Keratinocyte (primary cell): Measurements from ENCODE around the gene MEF2B. TPM values are rescaled to one million over a fixed set of nuclear protein-coding genes. Genes with fewer than 3 reads are reported as not detected.

Experiments used
- DNase-seq: peaks from one replicate; pipeline ENCODE4 v3.0.0-alpha.2; 2011; ENCODE audit warnings: low read depth, missing footprints, low spot score
- FAIRE-seq: peaks from 2 replicates; lab custom pipeline; 2011; peaks lifted over from hg19 to GRCh38; lab: Jason Lieb, UNC
- H2AFZ ChIP-seq: 2 replicates; pipeline ENCODE4 v1.6.0; 2012; ENCODE audit warnings: low read length, control low read depth, inconsistent platforms; ENCODE audit not compliant: control insufficient read depth
- H3K27ac ChIP-seq: 2 replicates; pipeline ENCODE4 v1.5.1; 2011; ENCODE audit warnings: low read length; ENCODE audit not compliant: control insufficient read depth, insufficient read depth
- H3K27me3 ChIP-seq: 3 replicates; pipeline ENCODE4 v1.6.0; 2011; ENCODE audit warnings: low read length; ENCODE audit not compliant: control insufficient read depth, insufficient read depth; ENCODE audit errors: extremely low read depth
- H3K36me3 ChIP-seq, 2 experiments: 2 replicates in 1 of 2; 3 replicates in 1 of 2; pipeline ENCODE4 v1.5.1; 2011; ENCODE audit warnings: low read length in 2 of 2, mild to moderate bottlenecking in 1 of 2; ENCODE audit not compliant: control insufficient read depth in 2 of 2, insufficient read depth in 2 of 2; ENCODE audit errors: extremely low read depth in 1 of 2
- H3K4me1 ChIP-seq: 3 replicates; pipeline ENCODE4 v1.5.1; 2011; ENCODE audit warnings: low read length; ENCODE audit not compliant: control insufficient read depth, insufficient read depth; ENCODE audit errors: extremely low read depth
- H3K4me2 ChIP-seq: 3 replicates; pipeline ENCODE4 v1.6.0; 2011; ENCODE audit warnings: low read depth, low read length; ENCODE audit not compliant: control insufficient read depth, insufficient read depth; ENCODE audit errors: extremely low read depth
- H3K4me3 ChIP-seq, 3 experiments: fragments of 200-600 bp in 1 of 3; sonication (generic) in 1 of 3; 2 replicates in 2 of 3; 3 replicates in 1 of 3; pipeline ENCODE4 v1.5.1; 2011 to 2016; ENCODE audit warnings: low read length in 3 of 3, mild to moderate bottlenecking in 3 of 3, control low read depth in 2 of 3, inconsistent platforms in 1 of 3, low read depth in 1 of 3, mixed read lengths in 1 of 3, mixed run types in 1 of 3, moderate library complexity in 1 of 3; ENCODE audit not compliant: control insufficient read depth in 2 of 3, insufficient read depth in 2 of 3; ENCODE audit errors: extremely low read depth in 1 of 3
- H3K79me2 ChIP-seq: 2 replicates; pipeline ENCODE4 v1.6.0; 2012; ENCODE audit warnings: low read length; ENCODE audit not compliant: control insufficient read depth, insufficient read depth
- H3K9ac ChIP-seq: 3 replicates; pipeline ENCODE4 v1.6.0; 2011; ENCODE audit warnings: low read length; ENCODE audit not compliant: control insufficient read depth, insufficient read depth; ENCODE audit errors: extremely low read depth
- H3K9me1 ChIP-seq: 3 replicates; pipeline ENCODE4 v1.6.0; 2011; ENCODE audit warnings: low read length; ENCODE audit not compliant: control insufficient read depth, insufficient read depth; ENCODE audit errors: extremely low read depth
- H3K9me3 ChIP-seq: 2 replicates; pipeline ENCODE4 v1.5.1; 2012; ENCODE audit warnings: low read depth, low read length; ENCODE audit not compliant: control insufficient read depth
- H4K20me1 ChIP-seq: 3 replicates; pipeline ENCODE4 v1.6.0; 2011; ENCODE audit warnings: low read length; ENCODE audit not compliant: control insufficient read depth, insufficient read depth; ENCODE audit errors: extremely low read depth
- CTCF ChIP-seq, 3 experiments: IDR thresholded peaks in 1 of 3; conservative IDR thresholded peaks in 1 of 3; optimal IDR thresholded peaks in 1 of 3; 2 replicates in 2 of 3; 3 replicates in 1 of 3; pipeline versions ENCODE3 to v1.5.1; 2011; ENCODE audit warnings: low read length in 3 of 3, mild to moderate bottlenecking in 3 of 3, moderate library complexity in 2 of 3, control low read depth in 1 of 3, inconsistent platforms in 1 of 3; ENCODE audit not compliant: insufficient read depth in 2 of 3; ENCODE audit errors: extremely low read depth in 1 of 3
- EZH2 ChIP-seq: IDR thresholded peaks from one replicate; pipeline ENCODE4 v1.6.1; 2012; ENCODE audit warnings: inconsistent platforms, mild to moderate bottlenecking, low read length, moderate library complexity
- dilution Hi-C: fragments of 300-500 bp; cut with MboI; formaldehyde crosslinking; loops from one replicate; pipeline ENCODE4 v1.7.0; 2020; ENCODE audit warnings: low sequenced_read_pairs; ENCODE audit not compliant: extremely low pct_ligation_motif_present
- polyA plus RNA-seq, 5 experiments: library from polyadenylated mRNA; depleted of rRNA in 3 of 5; stranded (reverse) in 3 of 5; stranded (forward) in 1 of 5; unstranded in 1 of 5; fragments of >200 nt; gene quantifications; 1 replicate in 1 of 5; 2 replicates in 3 of 5; 3 replicates in 1 of 5; pipeline versions ENCODE4 v1.2.1 to v1.2.3, GENCODE V29; 2011 to 2012; ENCODE audit warnings: missing spikeins in 2 of 5, low read depth in 1 of 5, low replicate concordance in 1 of 5

Gene MEF2B
- polyA plus RNA-seq, 1 donor (not counting 4 experiments of a cell fraction or from before 2014, with no cell fraction given): 0.05 TPM

GRCh38 chr19:19192910-19193423 lies 22.9 kb upstream of the MEF2B start:
- TF ChIP-seq CTCF (optimal IDR thresholded peaks at IDR 0.05 in 1 of 3, IDR thresholded peaks at IDR 0.05 in 1 of 3, conservative IDR thresholded peaks at IDR 0.05 in 1 of 3; ENCODE audit: extremely low read depth in 1 of 3, insufficient read depth in 2 of 3, low read length in 3 of 3) (no peak), EZH2 (no peak)
- dilution Hi-C loops: no loop called here

GRCh38 chr19:19192078-19192882 lies 22.2 kb upstream of the MEF2B start, which contains the start of the genes BORCS8 and RFXANK:
Gene BORCS8 (minus strand): TSS chr19:19192152. CDS start chr19:19192117, 35 bp downstream.
Gene RFXANK (plus strand): TSS chr19:19192258. CDS start chr19:19193947, 1,689 bp downstream.
- peaks cover 51% of the 10 kb centered on the region for H3K79me2 ChIP-seq
- peak within 1 kb of the TSS; percentile 94 for H3K4me2 ChIP-seq
- peak; percentile 91 for DNase-seq
- H3K36me3 ChIP-seq: peaks cover 6 to 19% of the 10 kb centered on the region in 2 experiments
- no peaks in the 10 kb centered on the region for H3K9me3 ChIP-seq
- peaks cover 14% of the 10 kb centered on the region for H3K4me1 ChIP-seq
- no peaks in the 10 kb centered on the region for H3K27me3 ChIP-seq
- H3K9me1 ChIP-seq: no peaks in the 10 kb centered on the region
- peak; percentile 88 for FAIRE-seq
- TF ChIP-seq EZH2 (no peak), CTCF (optimal IDR thresholded peaks at IDR 0.05 in 1 of 3, IDR thresholded peaks at IDR 0.05 in 1 of 3, conservative IDR thresholded peaks at IDR 0.05 in 1 of 3; ENCODE audit: extremely low read depth in 1 of 3, insufficient read depth in 2 of 3, low read length in 3 of 3) (no peak)
- dilution Hi-C loops: no loop called here
- no peaks in the 10 kb centered on the region for H4K20me1 ChIP-seq
- peak within 1 kb of the TSS; percentile 100 for H2AFZ ChIP-seq
- H3K27ac ChIP-seq: peak within 1 kb of the TSS; percentile 99
- H3K4me3 ChIP-seq: peak within 1 kb of the TSS; percentile 97 to 99 (median 99)
- H3K9ac ChIP-seq: peak within 1 kb of the TSS; percentile 100

More at GRCh38 chr19:19192910-19193423, 22.9 kb upstream of the MEF2B start:
- H3K36me3 ChIP-seq: peaks cover 6 to 21% of the 10 kb centered on the region in 2 experiments
- no peaks in the 10 kb centered on the region for H3K27me3 ChIP-seq
- peak overlapping the region; percentile 100 for H3K9ac ChIP-seq
- H3K9me3 ChIP-seq: no peaks in the 10 kb centered on the region
- H3K79me2 ChIP-seq: peaks cover 51% of the 10 kb centered on the region
- FAIRE-seq (no peak), DNase-seq (no peak)
- no peaks in the 10 kb centered on the region for H3K9me1 ChIP-seq
- H4K20me1 ChIP-seq: no peaks in the 10 kb centered on the region
- H3K4me3 ChIP-seq: peak overlapping the region; percentile 74 to 99 (median 99)
- H3K4me1 ChIP-seq: peaks cover 14% of the 10 kb centered on the region
- H3K4me2 ChIP-seq: peak overlapping the region; percentile 90
- H3K27ac ChIP-seq: peak overlapping the region; percentile 66
- peak overlapping the region; percentile 38 for H2AFZ ChIP-seq
